Heart left ventricle (tissue), 13 donors: ENCODE results near the gene IFNA5.

ENCODE experiments used
- POLR2A ChIP-seq, 2 donors: fragments of 450-650 bp; IDR thresholded peaks; one replicate each; pipeline ENCODE4 v1.6.1; 2017; ENCODE audit warnings: antibody characterized with exemption in 2 of 2, mild to moderate bottlenecking in 2 of 2, moderate library complexity in 2 of 2
- TF ChIP-seq, protein P1 (sequence below), 12 donors: fragments of 200-600 bp; sonication (generic) in 4 of 12; IDR thresholded peaks; one replicate each; pipeline versions ENCODE4 v1.5.0 to v1.8.0; 2018 to 2022; ENCODE audit warnings: antibody characterized with exemption in 12 of 12, mild to moderate bottlenecking in 5 of 12
- donor health status: ischemic (EF 13 %, LVEDD 7.1; RV severe dilation, severe dysfunction).
- donor health status: DM: no; HTN: yes; CAD: no.
- donor health status: DM: no; HTN: no; CAD: no.
- donor health status: ischemic (EF 25% LVEDD 6.9; RV normal size, moderate dysfunction).
- donor health status: ischemic (EF 25% LVEDD 5.7; RV mildly dilated, moderate dysfunction).
- donor health status: ischemic (EF 35%, LVEDD 5.7; RV mildly dilated, moderate dysfunction).
- donor health status: nonischemic (EF 11% LVEDD 7.7; RV severe dilation, severe dysfunction).
- donor health status: DM: yes; HTN: yes; CAD: no.
- donor health status: PGD.
- donor health status: ischemic (EF 29% LVEDD 5.4; RV normal size, mild dysfunction).
- donor health status: nonischemic (EF 23%, LVEDD 6.1; RV moderate dilation, normal function).

DNA sequence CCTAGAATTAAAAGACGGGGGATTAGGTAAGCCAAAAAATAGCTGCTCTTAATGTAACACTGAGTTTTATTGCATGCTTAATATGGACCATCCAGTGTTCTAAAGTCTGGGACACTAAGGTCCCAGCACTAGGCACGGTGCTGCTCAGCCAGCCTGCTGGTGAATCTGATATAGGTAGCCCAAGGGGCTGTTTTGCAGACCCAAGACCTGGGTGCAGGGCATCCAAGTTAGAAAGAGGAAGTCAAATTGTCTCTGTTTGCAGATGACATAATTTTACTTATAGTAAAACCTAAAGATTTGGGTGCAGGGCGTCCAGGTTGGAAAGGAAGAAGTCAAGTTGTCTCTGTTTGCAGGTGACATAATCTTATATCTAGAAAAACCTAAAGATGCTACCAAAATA, 17.8 kb downstream of the IFNA5 start:
- TF ChIP-seq, protein P1, sequence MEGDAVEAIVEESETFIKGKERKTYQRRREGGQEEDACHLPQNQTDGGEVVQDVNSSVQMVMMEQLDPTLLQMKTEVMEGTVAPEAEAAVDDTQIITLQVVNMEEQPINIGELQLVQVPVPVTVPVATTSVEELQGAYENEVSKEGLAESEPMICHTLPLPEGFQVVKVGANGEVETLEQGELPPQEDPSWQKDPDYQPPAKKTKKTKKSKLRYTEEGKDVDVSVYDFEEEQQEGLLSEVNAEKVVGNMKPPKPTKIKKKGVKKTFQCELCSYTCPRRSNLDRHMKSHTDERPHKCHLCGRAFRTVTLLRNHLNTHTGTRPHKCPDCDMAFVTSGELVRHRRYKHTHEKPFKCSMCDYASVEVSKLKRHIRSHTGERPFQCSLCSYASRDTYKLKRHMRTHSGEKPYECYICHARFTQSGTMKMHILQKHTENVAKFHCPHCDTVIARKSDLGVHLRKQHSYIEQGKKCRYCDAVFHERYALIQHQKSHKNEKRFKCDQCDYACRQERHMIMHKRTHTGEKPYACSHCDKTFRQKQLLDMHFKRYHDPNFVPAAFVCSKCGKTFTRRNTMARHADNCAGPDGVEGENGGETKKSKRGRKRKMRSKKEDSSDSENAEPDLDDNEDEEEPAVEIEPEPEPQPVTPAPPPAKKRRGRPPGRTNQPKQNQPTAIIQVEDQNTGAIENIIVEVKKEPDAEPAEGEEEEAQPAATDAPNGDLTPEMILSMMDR (IDR thresholded peaks at IDR 0.05) = no peak
- TF ChIP-seq POLR2A (IDR thresholded peaks at IDR 0.05) = no peak
